RWPE1 (cell line): ENCODE measurements around the gene SLIT3.

Experiments used
- CTCF ChIA-PET: fragments of 350-600 bp; sonication (Branson Sonifier 250); formaldehyde crosslinking; extraction: SDS; loops from one replicate; lab custom pipeline; 2021; lab: Yijun Ruan, JAX
- POLR2A ChIA-PET: fragments of 400-600 bp; formaldehyde crosslinking; extraction: SDS; loops from one replicate; lab custom pipeline; 2020; ENCODE audit warnings: antibody characterized with exemption; ENCODE audit not compliant: low non-redundant PET; lab: Yijun Ruan, JAX
- DNase-seq: peaks from one replicate; pipeline ENCODE4 v3.0.0; 2012; ENCODE audit warnings: low spot score
- H3K27ac ChIP-seq: fragments of 450-650 bp; 2 replicates; pipeline ENCODE4 v1.5.1; 2017
- CTCF ChIP-seq: fragments of 450-650 bp; conservative IDR thresholded peaks from 2 replicates; pipeline ENCODE4 v1.5.1; 2017; ENCODE audit warnings: low read depth, mild to moderate bottlenecking

The SLIT3 gene

GRCh38 chr5:169085212-169085611 lies 215.7 kb downstream of the SLIT3 start:
- ChIA-PET POLR2A (no interaction called here), CTCF (no interaction called here)
- no peak for TF ChIP-seq CTCF
- no peak for DNase-seq
- H3K27ac ChIP-seq: no peak overlapping the region

- no peak overlapping the region for H3K27ac ChIP-seq
- ChIA-PET CTCF (interaction anchor here (0.6 kb wide), 1 partner anchor 50 kb away, joined by 3 read pairs; no protein-coding TSS in a partner anchor), POLR2A (interaction anchor here (0.7 kb wide), 1 partner anchor 813 kb away, joined by 13 read pairs; no protein-coding TSS in a partner anchor)
- TF ChIP-seq CTCF: no peak
- DNase-seq: no peak
Observed at GRCh38 chr5:169084775-169085174, 216.2 kb downstream of the SLIT3 start.

GRCh38 chr5:169083394-169084018 lies 217.4 kb downstream of the SLIT3 start:
- no peak overlapping the region for H3K27ac ChIP-seq
- ChIA-PET POLR2A (no interaction called here), CTCF (no interaction called here)
- DNase-seq: no peak
- no peak for TF ChIP-seq CTCF

GRCh38 chr5:169081000-169081724 lies 219.8 kb downstream of the SLIT3 start:
- ChIA-PET CTCF (interaction anchor here (0.7 kb wide), 1 partner anchor 309 kb away, joined by 3 read pairs; no protein-coding TSS in a partner anchor), POLR2A (no interaction called here)
- no peak overlapping the region; the same call in 1 of the 2 replicates for H3K27ac ChIP-seq
- TF ChIP-seq CTCF: no peak
- DNase-seq: no peak

GRCh38 chr5:169080448-169080911 lies 220.5 kb downstream of the SLIT3 start:
- CTCF ChIA-PET: interaction anchor here (0.7 kb wide), 1 partner anchor 310 kb away, joined by 3 read pairs; no protein-coding TSS in a partner anchor
- no peak for DNase-seq

More at GRCh38 chr5:169080448-169080911, 220.5 kb downstream of the SLIT3 start:
- POLR2A ChIA-PET: no interaction called here
- no peak for TF ChIP-seq CTCF
- no peak overlapping the region; the same call in 1 of the 2 replicates for H3K27ac ChIP-seq
